ENCODE measurements around the gene FBLN5. TPM values are rescaled to one million over a fixed set of nuclear protein-coding genes. Genes with fewer than 3 reads are reported as not detected.
"Not testable (repeated sequence)": the region's sequence is repeated elsewhere in the genome, so short reads cannot be mapped to it uniquely, and the experiment has no call there.

The FBLN5 gene
- total RNA-seq, 1 donor: 0.63 TPM

DNA sequence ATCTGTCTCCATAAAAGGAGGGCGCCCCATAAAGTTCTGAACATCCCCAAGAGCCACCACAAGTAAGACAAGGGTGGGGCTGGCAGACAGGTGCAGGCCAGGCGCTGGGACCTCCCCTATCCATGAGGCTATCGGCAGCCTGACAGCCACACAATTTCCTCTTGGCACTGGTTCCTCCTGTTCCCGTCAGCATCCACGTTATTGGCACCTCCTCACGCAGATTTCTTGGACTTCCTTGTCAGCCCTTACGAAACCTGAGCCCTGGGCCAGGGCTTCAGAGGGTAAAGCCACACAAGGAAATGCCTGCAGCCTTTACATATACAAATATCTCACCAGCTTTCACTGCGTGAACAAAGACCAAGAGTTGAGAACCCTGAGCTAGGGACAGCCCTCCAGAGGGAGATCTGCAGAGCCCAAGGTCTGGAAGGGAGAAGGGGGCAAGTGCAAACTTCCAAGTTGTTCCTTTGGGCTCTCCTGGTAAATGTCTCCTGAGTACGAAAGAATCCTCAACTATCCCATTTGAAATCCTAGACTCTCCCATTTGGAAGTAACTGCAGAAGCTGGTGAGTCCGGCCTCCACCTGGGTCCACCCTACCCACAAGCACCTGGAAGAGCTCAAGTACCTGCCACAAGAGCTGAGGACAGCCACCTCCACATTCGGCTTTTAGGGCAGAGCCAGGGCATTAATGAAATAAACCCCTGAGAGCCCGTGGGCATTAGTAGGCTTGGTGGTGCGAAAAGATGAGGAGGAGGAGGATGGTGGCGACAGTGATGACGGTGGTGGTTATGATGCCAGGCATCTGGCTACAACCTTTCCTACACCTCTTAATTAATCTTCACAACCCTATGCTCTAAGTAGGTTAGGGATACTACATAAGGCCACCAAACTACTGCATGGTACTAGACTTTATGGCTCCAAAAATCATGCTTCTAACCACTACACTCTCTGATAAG lies 74.7 kb downstream of the FBLN5 start:
- H3K27me3 ChIP-seq (ENCODE audit: insufficient read depth, low read length): no peaks in the 10 kb centered on the region
- H3K4me3 ChIP-seq (ENCODE audit: low read length): peak overlapping the region; percentile 17
- peaks cover 83% of the 10 kb centered on the region for H3K4me1 ChIP-seq (ENCODE audit: insufficient read depth, low read length)
- H3K9me3 ChIP-seq (ENCODE audit: low read depth, low read length): no peaks in the 10 kb centered on the region

DNA sequence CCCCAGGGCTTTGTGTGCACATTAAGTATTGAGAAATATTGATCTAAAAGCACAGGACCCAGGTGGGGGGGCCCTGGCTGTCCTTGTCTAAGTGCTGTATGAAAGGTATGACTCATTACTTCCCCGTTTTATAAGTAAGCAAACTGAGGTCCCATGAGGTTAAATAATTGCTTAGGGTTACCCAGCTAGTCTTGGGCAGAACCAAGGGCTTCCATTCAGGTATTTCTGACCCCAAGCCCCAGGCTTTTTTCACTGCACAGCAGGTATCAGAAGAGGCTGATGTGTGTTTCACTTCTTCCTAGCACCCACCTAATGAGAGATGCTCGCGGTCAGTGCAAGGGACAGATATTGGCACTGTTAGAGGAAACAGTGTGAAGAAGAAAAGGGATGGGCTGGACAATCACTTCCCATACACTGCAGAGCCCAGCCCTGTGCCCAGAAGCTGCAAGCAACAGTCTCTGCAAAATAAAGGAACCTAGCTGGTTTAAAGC lies 75.4 kb downstream of the FBLN5 start:
- H3K4me3 ChIP-seq (ENCODE audit: low read length): no peak overlapping the region

DNA sequence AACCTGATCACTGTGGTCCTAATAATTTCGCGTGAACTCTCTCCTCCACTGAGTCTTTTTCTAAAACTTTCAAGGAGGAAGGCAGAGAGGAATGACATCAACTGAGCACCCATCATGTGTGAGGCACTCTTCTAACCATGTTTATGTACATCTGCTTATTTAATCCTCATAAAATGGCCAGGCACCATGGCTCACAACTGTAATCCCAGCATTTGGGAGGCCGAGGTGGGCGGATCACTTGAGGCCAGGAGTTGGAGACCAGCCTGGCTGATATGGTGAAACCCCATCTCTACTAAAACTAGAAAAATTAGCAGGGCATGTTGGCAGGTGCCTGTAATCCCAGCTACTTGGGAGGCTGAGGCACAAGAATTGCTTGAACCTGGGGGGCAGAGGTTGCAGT lies 76.1 kb downstream of the FBLN5 start:
- peaks cover 81% of the 10 kb centered on the region for H3K4me1 ChIP-seq (ENCODE audit: insufficient read depth, low read length)
- not testable (repeated sequence) for H3K27me3 ChIP-seq (ENCODE audit: insufficient read depth, low read length); H3K4me3 ChIP-seq (ENCODE audit: low read length); H3K9me3 ChIP-seq (ENCODE audit: low read depth, low read length)

More for the DNA sequence above, 75.4 kb downstream of the FBLN5 start:
- Histone ChIP-seq H3K9me3 (ENCODE audit: low read depth, low read length) (no peaks in the 10 kb centered on the region), H3K4me1 (ENCODE audit: insufficient read depth, low read length) (peaks cover 81% of the 10 kb centered on the region), H3K27me3 (ENCODE audit: insufficient read depth, low read length) (no peaks in the 10 kb centered on the region)

DNA sequence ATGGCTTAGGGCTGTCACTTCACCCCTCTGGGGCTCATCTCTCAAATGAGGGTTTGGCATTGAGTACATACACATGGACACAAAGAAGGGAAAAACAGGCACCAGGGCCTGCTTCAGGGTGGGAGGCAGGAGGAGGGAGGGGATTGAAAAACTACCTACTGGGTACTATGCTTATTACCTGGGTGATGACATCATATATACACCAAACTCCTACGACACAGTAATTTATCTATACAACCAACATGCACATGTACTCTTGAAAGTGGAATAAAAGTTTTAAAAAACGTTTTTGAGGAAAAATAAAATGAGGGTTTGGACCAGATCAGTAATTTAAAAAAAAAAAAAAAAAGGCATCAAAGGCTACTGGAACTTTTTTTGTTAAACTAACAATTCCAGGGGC lies 76.6 kb downstream of the FBLN5 start:
- H3K4me3 ChIP-seq (ENCODE audit: low read length): no peak overlapping the region
- no peaks in the 10 kb centered on the region for H3K9me3 ChIP-seq (ENCODE audit: low read depth, low read length)
- H3K27me3 ChIP-seq (ENCODE audit: insufficient read depth, low read length): no peaks in the 10 kb centered on the region
- peaks cover 81% of the 10 kb centered on the region for H3K4me1 ChIP-seq (ENCODE audit: insufficient read depth, low read length)

DNA sequence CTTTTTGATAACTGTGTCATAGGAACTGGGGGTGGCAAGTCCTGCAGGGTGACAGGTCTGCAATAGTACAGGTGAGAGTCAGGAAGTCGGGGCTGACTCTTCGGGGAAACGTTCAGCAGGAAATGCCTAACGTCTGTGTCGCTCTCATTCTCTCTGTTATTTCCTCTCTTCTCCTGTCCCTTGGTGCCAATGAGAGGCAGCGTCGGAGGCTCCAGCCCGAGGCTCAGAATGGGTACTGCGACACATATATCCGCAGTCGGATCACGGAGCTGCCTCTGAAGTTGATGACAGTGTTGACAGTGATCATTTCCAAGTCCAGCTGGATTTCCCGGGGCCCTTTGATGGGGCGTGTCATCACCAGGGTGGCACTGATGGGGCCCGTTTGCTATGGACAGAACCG lies 77.5 kb downstream of the FBLN5 start:
- no peaks in the 10 kb centered on the region for H3K27me3 ChIP-seq (ENCODE audit: insufficient read depth, low read length)
- H3K4me3 ChIP-seq (ENCODE audit: low read length): no peak overlapping the region
- no peaks in the 10 kb centered on the region for H3K9me3 ChIP-seq (ENCODE audit: low read depth, low read length)
- H3K4me1 ChIP-seq (ENCODE audit: insufficient read depth, low read length): peaks cover 74% of the 10 kb centered on the region

DNA sequence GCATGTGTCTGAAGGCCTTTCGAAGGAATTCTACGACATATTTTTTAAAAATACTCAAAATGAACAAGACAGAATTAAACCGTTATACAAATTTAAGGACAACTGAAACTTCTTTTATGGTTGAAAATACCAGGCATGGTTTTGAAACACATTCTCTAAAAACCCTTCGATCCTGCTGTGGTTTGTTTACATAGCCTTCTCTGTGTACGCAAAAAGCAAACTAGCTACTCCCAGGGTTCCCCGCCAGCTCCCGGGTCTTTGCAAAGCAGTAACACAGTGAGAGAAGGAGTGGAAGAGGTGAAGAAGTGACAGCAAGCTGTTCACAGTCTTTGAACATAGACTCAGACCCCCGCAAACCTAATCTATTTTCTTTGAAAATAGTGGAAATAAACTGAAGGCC lies 77.9 kb downstream of the FBLN5 start:
- H3K4me3 ChIP-seq (ENCODE audit: low read length): no peak overlapping the region
- H3K4me1 ChIP-seq (ENCODE audit: insufficient read depth, low read length): peaks cover 70% of the 10 kb centered on the region
- H3K27me3 ChIP-seq (ENCODE audit: insufficient read depth, low read length): no peaks in the 10 kb centered on the region
- no peaks in the 10 kb centered on the region for H3K9me3 ChIP-seq (ENCODE audit: low read depth, low read length)

DNA sequence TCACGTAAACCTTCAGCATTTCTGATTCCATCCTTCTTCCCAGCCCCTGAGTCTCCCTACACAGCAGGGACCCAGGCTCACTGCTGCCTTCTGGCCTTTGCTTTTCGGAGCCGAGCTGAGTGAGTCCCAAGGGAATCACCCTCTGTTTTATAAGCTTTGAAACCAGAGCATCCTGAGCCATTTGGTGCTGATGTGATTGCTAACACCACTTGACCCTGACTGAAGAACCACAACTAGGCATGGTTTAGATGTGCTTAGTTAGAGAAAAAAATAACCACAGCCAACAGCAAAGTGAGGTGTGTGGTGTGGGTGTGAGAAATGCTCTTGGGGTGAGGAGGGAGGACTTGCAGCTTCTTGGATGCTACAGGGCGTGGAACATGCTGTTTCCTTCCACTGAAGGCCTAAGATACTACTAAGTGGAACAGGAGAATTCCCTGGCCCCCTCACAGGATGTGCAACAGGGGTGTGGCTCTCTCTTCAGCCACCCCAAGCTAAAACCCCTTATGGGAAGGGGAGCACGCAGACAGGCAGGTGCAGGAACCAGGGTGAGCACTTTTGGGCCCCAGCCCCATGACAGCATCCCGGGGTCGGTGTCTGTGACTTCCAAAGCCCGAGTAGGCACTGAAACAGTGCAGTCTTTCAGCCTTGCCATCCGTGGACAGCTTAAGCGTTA lies 80.0 kb downstream of the FBLN5 start, which contains the start of gene TC2N:
TC2N (minus strand) TSS at position 221 of the 673 bp plus-strand sequence. CDS start 53,767 bp downstream, outside the sequence.
- Histone ChIP-seq H3K4me1 (ENCODE audit: insufficient read depth, low read length) (peaks cover 61% of the 10 kb centered on the region), H3K27me3 (ENCODE audit: insufficient read depth, low read length) (no peaks in the 10 kb centered on the region)

DNA sequence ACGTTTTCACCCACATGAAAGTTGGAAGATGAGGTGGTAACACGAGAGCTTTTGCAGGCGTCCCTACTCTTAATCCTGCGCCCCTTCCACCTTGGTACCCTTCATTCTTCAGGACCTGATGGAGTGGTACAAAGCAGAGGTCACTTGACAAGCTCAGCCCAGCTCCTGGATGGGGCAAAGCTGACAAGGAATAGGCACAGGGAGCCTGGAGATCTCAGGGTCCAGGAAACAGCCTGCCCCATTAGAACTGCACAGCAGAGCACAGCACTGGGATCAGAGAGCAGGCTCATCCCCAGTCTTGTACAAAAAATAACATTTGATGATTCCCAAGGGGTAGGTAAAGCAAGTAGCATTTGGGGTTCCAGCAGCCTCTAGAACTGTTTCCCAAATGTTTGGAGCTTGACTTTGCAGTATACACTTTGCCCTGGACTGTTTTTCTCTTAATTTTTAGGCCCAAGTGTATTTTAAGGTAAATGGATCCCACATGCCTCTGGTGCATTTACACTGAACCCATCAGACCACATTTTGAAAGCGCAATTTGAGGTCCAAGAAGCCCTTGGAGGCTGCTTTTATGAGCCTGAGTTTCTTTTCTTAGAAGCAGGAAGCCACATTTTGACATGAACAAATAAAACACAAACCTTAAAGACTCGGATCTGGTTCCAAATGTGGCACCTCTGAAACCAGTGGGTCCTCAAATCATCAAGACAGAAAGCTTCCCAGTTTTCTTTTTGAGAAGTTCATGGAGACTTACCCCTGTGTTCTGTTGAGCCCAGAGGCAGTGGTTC lies 80.8 kb downstream of the FBLN5 start:
- Histone ChIP-seq H3K27me3 (ENCODE audit: insufficient read depth, low read length) (no peaks in the 10 kb centered on the region), H3K4me1 (ENCODE audit: insufficient read depth, low read length) (peaks cover 61% of the 10 kb centered on the region), H3K4me3 (ENCODE audit: low read length) (peak overlapping the region; percentile 44), H3K9me3 (ENCODE audit: low read depth, low read length) (no peaks in the 10 kb centered on the region)

More for the DNA sequence above, 80.0 kb downstream of the FBLN5 start, which contains the start of gene TC2N:
- Histone ChIP-seq H3K9me3 (ENCODE audit: low read depth, low read length) (no peaks in the 10 kb centered on the region), H3K4me3 (ENCODE audit: low read length) (peak within 1 kb of the TSS; percentile 44)

DNA sequence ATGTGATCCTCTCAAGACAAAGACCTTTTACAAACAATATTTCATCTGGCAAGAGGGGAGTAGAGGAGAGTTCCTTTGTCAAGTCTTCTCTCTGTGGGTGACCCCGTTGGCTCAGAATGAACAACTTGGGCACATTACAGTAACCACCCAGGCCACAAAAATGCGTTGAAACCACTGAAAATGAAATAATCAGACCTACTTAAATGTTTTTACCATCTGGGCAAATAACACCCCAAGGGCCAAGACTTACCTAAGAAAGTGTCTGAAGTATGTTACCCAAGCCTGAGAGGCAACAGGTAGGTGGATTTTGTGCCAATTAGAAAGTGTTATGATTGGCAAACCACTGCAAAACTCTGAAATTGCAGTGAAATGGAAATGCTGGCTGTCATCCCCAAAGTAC lies 81.4 kb downstream of the FBLN5 start:
- peaks cover 61% of the 10 kb centered on the region for H3K4me1 ChIP-seq (ENCODE audit: insufficient read depth, low read length)
- no peaks in the 10 kb centered on the region for H3K27me3 ChIP-seq (ENCODE audit: insufficient read depth, low read length)
- no peaks in the 10 kb centered on the region for H3K9me3 ChIP-seq (ENCODE audit: low read depth, low read length)
- H3K4me3 ChIP-seq (ENCODE audit: low read length): peak overlapping the region; percentile 44

DNA sequence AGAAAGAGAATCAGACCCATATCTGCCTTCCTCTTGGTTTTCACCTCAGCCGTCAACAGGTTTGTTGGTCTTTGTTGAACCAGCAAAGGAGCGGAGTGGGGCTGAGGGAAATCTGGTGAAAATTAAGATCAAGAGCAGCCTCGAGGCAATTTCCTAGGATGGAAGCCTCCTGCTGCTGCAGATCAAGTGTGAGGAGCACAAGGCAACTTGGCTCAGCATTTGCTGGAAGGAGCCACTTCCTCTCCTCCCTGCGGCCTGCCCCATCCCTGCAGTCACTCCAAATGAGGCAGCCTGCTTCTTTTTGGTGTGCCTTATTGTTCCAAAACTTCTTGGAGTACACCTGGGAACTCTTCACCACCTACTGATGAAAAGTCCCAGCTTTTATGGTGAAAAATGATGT lies 85.1 kb downstream of the FBLN5 start:
- H3K27me3 ChIP-seq (ENCODE audit: insufficient read depth, low read length): no peaks in the 10 kb centered on the region
- H3K4me1 ChIP-seq (ENCODE audit: insufficient read depth, low read length): peaks cover 56% of the 10 kb centered on the region
- no peaks in the 10 kb centered on the region for H3K9me3 ChIP-seq (ENCODE audit: low read depth, low read length)
- H3K4me3 ChIP-seq (ENCODE audit: low read length): no peak overlapping the region

DNA sequence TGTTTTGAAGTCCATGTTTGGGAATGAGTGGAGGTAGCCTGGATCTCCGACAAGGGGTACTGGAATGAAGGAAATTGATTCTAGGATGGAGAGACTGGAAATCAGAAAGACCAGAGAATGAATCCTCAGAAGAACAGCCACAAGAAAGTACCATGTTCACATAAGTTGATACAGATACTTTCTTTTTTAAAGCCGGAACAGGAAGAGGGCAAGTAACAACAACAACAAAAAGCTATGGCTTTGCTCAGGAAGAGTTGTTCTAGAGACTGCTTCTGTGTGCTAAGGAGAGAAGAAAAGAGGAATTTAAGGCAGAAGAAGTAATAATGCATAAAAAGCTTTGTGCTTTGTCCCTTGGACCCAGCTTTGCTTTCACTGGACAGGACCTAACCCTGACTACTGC lies 86.4 kb downstream of the FBLN5 start:
- Histone ChIP-seq H3K27me3 (ENCODE audit: insufficient read depth, low read length) (no peaks in the 10 kb centered on the region), H3K9me3 (ENCODE audit: low read depth, low read length) (no peaks in the 10 kb centered on the region), H3K4me1 (ENCODE audit: insufficient read depth, low read length) (peaks cover 65% of the 10 kb centered on the region), H3K4me3 (ENCODE audit: low read length) (no peak overlapping the region)

DNA sequence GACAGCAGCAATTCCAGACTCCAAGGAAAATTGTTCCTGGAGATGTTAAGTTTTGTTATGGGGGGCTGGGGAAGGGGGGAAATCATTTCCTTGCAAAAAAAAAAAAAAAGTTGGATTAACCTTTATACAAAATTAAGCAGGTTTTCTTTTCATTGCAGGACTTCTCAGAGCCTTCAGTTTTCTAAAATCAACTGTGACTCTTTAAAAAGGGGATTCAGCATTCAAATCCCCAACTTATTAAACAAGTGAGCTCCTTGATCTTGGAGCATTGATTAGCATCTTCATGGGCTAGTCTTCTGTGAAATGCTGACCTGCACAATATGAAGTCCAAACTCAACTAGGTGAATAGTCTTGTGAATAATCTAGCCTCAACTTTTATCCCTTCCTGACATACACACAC lies 87.3 kb downstream of the FBLN5 start:
- peaks cover 73% of the 10 kb centered on the region for H3K4me1 ChIP-seq (ENCODE audit: insufficient read depth, low read length)

DNA sequence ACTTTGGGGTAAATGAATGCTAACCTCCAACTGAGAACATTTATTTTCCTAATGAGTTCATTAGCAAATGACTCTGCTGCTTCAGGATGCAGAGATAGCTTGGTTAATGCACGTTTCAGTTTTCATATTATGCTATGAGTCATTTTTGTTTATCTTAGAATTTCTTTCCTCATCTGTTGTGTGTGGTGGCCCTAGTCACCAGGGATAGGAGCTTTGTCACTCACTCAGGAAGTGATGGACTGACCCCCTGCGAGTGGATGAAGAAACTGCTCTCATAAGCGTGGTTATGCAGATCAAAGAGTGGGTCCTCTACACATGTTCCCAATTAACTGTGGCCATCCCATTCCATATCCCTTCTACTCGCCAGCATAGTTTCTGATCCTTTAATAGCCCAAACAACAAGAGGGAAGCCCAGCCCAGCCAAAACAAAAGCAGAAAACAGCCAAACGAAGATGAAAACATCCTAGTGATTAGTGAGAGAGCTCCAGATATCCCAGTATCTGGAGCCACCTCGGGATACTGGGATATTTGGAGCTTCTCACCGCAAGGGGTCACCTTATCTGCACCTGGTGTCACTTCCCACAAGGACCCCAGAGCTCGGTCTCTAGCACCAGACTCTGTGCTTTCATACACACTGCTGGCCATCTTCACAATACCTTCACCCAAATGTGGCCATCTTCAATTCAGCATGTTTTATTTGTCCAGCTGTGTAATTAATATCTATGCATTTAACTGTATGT lies 88.8 kb downstream of the FBLN5 start:
- Histone ChIP-seq H3K27me3 (ENCODE audit: insufficient read depth, low read length) (no peaks in the 10 kb centered on the region), H3K4me3 (ENCODE audit: low read length) (no peak overlapping the region)

More for the DNA sequence above, 87.3 kb downstream of the FBLN5 start:
- Histone ChIP-seq H3K9me3 (ENCODE audit: low read depth, low read length) (no peaks in the 10 kb centered on the region), H3K4me3 (ENCODE audit: low read length) (no peak overlapping the region), H3K27me3 (ENCODE audit: insufficient read depth, low read length) (no peaks in the 10 kb centered on the region)

DNA sequence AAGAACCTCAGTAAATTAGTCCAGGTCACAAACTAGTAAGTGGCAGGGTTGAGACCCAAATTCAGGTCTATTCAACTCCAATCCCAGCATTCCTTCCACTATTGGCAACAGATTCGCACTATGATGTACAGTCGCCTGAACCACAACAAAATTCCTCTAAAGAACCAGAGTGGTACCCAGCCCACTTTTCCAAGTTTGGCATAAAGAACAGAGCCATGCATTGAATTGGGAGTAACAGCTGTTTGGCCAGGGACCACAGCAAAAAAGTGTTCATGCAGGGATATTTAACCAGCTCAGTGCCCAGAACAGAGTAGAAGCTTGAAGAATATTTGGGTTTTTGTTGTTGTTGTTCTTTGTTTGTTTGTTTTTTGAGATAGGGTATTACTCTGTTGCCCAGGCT lies 89.9 kb downstream of the FBLN5 start:
- no peaks in the 10 kb centered on the region for H3K27me3 ChIP-seq (ENCODE audit: insufficient read depth, low read length)
- no peak overlapping the region for H3K4me3 ChIP-seq (ENCODE audit: low read length)
- no peaks in the 10 kb centered on the region for H3K9me3 ChIP-seq (ENCODE audit: low read depth, low read length)
- H3K4me1 ChIP-seq (ENCODE audit: insufficient read depth, low read length): peaks cover 65% of the 10 kb centered on the region

More for the DNA sequence above, 88.8 kb downstream of the FBLN5 start:
- Histone ChIP-seq H3K4me1 (ENCODE audit: insufficient read depth, low read length) (peaks cover 70% of the 10 kb centered on the region), H3K9me3 (ENCODE audit: low read depth, low read length) (no peaks in the 10 kb centered on the region)

All from mononuclear cell (primary cell).